HG03064 (cell line): Measurements from ENCODE around the gene GFPT2.
"Not testable (repeated sequence)": the region's sequence is repeated elsewhere in the genome, so short reads cannot be mapped to it uniquely, and the experiment has no call there.

Experiments used
- ATAC-seq: cut with Tn5 transposase; IDR thresholded peaks from one replicate; pipeline ENCODE4 v1.9.1; 2021; ENCODE audit warnings: low read depth; ENCODE audit not compliant: unreplicated experiment

Gene GFPT2

DNA sequence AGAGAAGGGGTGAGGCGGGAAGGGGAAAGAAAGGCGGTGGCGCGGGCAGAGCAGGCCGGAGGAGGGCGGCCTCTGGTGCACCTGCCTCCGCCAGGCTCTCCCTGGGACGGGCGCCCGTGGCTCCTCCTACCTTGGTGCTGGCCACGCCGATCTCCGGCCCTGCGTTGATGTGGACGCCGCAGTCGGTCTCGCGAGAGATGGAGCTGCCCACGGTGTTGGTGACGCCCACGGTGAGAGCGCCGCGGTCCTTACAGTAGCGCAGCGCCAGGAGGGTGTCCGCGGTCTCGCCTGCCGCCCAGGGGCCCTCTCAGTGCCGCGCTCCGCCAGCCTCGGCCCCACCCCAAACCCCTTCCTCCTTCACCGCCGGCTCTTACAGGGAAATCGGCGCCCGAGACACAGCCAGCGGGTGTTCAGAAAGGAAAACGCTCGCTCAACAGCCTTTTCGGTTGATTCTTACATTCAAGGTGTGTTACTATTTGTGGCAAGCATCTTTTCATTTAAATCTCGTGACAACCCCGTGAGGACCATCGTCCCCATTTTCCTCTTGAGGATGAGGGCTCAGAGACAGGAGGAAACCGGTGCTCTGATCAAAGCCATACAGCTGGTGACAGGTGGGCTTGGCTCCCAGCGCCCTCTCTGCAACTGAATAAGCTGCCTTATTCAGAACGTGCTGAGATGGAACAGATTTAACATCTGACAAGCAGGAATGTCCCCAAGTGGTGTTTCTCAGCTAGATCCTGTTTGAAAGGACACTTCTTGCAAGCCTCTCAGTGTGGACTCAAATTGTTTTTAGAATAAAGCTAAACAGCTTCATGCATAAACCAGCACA, 39.2 kb downstream of the GFPT2 start:
- peak; percentile 77 for ATAC-seq

- ATAC-seq: no peak
Measured at GRCh38 chr5:180311216-180311615, 41.9 kb downstream of the GFPT2 start.

GRCh38 chr5:180306796-180307195, 46.3 kb downstream of the GFPT2 start:
- no peak for ATAC-seq

DNA sequence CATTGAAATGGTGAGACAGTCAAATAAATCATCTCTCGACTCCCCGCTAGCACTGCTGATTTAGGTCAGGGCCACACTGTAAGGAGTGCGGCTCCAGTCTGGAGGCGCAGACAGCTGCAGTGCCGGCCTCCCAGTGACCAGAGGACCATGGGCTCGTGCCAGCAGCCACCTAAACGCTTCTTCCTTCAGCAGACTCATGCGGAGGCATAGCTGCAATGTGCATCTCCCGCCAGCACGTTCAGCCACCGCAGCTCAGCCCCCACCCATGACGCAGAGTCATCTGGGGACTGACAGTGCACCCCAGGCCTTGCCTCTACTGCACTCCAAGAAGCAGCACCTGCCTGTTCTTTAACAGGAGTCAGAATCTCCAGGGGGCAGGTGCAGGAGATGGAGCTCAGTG, 47.7 kb downstream of the GFPT2 start:
- no peak for ATAC-seq

DNA sequence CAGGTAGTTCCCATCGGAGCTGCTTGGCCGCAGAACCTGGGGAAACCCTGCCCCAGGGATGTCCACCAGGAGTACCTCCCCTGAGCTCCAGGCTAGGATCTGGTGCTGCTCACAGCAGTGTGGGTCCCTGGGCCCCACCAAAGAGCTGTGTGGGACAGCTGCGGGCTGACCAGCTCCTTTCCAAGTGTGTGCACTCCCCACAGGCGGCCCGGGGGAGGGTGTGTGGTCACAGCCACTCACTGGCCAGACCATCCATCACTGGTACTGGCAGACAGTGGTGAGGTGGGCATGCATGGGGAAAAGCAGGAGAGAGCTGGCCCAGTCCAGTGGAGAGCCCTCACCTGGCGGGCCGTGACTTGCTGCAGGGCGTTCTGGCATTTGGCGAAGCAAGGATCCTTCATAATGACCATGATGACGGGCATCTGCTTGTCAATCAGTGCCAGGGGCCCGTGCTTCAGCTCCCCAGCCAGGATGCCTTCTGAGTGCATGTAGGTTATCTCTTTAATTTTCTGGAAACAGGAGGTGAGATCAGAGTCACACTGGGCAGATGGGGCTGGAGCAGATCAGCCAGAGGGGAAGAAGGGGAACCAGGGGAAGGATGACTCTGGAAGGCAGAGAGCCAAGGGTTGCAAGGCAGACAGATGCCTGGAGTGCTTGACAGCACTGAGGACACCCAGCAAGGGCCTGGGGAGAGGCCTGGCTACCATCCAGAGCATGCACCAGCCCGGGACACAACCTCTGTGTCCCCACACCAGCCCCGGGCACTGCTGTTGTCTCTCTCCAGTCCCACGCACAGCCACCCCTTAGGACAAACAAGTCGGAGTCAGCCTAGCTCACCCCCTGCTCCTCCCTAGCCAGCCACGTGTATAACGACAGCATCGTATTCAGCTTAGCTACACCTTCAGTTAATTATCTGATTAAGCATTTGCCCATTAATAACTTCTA, 48.4 kb downstream of the GFPT2 start:
- ATAC-seq: no peak

DNA sequence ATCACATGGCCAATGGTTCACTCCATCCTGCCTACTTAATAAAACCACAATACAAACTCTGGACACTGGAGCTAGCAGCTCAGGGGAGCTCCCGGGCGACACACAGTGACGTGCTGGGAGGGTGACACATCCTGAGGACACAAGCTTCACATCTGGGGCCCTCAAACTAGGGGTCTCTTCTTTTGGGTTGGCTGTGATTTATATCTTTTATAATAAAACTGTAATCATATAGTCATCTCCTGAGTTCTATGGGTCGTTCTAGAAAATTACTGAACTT, 49.2 kb downstream of the GFPT2 start:
- no peak for ATAC-seq

- no peak for ATAC-seq
Measured at GRCh38 chr5:180303226-180304015, 49.7 kb downstream of the GFPT2 start.

DNA sequence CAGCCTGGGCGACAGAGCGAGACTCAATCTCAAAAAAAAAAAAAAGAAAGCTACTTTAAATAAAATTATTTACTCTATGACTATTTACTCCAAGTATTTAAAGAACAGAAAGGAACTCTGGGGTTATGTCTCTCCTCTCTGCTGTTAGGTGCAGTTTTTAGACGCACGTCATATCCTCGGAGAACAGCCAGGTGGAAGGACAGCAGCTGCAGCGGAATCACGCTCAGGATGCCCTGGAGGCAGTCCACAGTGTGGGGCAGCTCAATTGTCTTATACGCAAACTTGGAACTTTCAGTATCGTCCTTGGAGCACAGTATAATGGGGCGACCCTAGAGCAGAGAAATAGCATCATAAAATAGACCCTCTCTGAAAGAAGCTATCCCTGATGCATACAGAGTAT, 50.9 kb downstream of the GFPT2 start:
- ATAC-seq: no peak

DNA sequence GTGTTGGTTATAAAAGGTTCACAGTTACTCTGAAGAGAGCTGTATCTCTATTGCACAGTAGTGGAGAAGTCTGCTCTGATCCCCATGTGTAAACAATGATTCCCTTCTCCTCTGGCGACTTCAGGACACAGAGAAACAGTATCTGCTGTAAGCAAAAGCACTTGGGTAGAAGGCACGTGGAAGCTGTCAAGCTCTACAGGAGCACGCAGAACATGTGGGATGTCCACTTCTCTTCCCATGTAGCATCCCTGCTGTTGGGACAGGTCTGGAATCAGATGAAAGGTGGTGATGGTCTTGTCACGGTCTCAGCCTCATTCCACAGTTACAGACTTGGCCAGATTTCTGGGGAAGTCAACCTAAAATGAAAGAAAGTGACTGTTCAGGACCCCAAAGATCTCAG, 51.9 kb downstream of the GFPT2 start:
- no peak for ATAC-seq

DNA sequence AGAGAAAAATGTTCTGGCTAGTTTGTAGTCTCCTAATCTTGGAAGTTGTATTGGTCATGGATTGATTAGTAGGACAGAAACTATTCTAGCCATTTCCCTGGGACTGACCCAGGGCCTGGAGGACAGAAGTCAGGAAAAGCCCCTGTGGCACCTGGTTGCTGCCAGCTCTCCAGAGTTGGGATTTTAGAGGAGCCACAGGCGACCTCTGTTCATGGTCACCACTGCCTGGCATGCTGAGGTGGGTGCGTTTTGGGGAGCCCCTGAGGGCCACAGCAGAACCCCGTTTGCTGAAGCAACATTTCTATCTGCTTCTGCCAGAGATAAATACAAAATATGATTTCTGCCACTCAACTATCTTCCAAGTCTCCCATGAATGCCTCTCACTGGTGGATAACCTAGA, 53.6 kb downstream of the GFPT2 start:
- no peak for ATAC-seq

DNA sequence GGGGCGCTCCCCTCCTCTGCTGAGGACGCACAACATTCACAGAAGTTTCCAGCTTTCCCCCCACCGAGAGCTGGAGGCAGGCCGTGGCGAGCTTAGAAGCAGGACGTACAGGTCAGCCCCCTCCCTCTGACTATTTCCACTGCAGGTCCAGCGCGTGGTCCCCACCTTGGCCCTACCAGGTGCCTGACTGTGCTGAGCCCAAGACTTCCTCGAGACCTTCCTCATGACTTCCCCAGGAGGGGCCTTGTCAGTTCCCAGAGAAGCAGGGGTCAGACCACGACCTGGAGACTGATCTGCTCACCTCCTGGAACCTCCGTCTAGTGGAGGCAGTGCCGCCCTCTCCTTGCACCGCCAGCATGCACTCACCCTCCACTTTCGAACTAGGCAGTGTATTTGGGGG, 54.1 kb downstream of the GFPT2 start:
- not testable (repeated sequence) for ATAC-seq

- ATAC-seq: no peak
Measured at GRCh38 chr5:180297587-180298282, 55.4 kb downstream of the GFPT2 start.

- ATAC-seq: no peak
Measured at GRCh38 chr5:180296771-180297170, 56.4 kb downstream of the GFPT2 start.

- no peak for ATAC-seq
Measured at GRCh38 chr5:180294913-180295555, 58.1 kb downstream of the GFPT2 start.

- ATAC-seq: no peak
Measured at GRCh38 chr5:180294411-180294810, 58.7 kb downstream of the GFPT2 start.

- peak; percentile 83 for ATAC-seq
Measured at GRCh38 chr5:180291943-180292831, 60.9 kb downstream of the GFPT2 start, which contains the start of gene MAPK9. TSS of gene MAPK9 (minus strand) at chr5:180292083. CDS start at chr5:180280561, 11,522 bp downstream.

GRCh38 chr5:180291234-180291940, 61.7 kb downstream of the GFPT2 start:
- ATAC-seq: peak; percentile 34

DNA sequence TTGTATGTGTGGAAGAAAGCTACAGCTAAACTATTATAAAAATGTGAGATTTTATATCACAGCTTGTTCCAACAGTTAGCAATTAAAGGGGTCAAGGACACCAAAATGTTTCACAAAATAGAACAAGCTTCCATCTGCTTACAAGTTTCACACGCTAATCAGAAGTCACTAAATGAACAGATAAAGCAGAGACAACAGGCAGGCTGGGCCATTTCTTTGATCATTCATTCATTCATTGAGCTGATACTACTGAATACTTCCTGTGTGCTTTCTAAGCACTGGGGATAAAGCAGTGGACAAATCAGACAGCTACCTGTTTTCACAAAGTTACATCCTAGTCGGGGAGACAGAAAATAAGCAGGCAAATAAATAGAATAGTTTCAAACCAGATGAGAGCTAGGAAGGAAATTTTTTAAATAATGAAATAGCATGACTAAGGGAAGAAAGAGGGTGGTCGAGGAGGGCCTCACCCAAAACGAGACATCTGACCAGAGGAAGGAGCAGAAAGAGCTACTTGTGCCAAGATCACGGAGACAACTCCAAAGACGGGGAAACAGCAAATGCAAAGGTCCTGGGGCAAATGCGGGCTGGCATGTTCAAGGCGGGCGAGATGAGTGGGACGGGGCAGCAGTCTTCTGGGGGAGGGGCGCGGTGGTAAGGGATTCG, 62.4 kb downstream of the GFPT2 start:
- no peak for ATAC-seq
